HepG2 (cell line): ENCODE results near the gene ZNF282. TPM values are rescaled to one million over a fixed set of nuclear protein-coding genes. Genes with fewer than 3 reads are reported as not detected.

Source experiments
- GLI4 ChIP-seq: sonication (generic); formaldehyde crosslinking; IDR thresholded peaks from 2 replicates; pipeline ENCODE4 v1.5.1; 2020; ENCODE audit warnings: missing genetic modification reagents, mild to moderate bottlenecking, moderate library complexity, borderline replicate concordance
- MLLT10 ChIP-seq: sonication (generic); formaldehyde crosslinking; IDR thresholded peaks from 2 replicates; pipeline ENCODE4 v1.4.0; 2020; ENCODE audit warnings: missing genetic modification reagents
- PAX8 ChIP-seq: sonication (generic); formaldehyde crosslinking; IDR thresholded peaks from 2 replicates; pipeline ENCODE4 v1.8.0; 2022; ENCODE audit warnings: mild to moderate bottlenecking, missing genetic modification reagents, borderline replicate concordance
- PTBP1 ChIP-seq: fragments of 200-400 bp; formaldehyde crosslinking; IDR thresholded peaks from 2 replicates; pipeline ENCODE4 v1.6.1; 2018; ENCODE audit warnings: low read length, low read depth; ENCODE audit not compliant: poor library complexity, severe bottlenecking
- SMC3 ChIP-seq: IDR thresholded peaks from 2 replicates; pipeline ENCODE4 v1.6.1; 2011; ENCODE audit warnings: low read length, improper control_type of control experiment
- SNRNP70 ChIP-seq: fragments of 200-400 bp; formaldehyde crosslinking; IDR thresholded peaks from 2 replicates; pipeline ENCODE4 v1.6.1; 2017; ENCODE audit warnings: mild to moderate bottlenecking, low read depth, low read length, moderate library complexity
- WIZ ChIP-seq: sonication (generic); formaldehyde crosslinking; IDR thresholded peaks from 2 replicates; pipeline ENCODE4 v1.5.1; 2020; ENCODE audit warnings: mild to moderate bottlenecking, missing genetic modification reagents
- ZNF24 ChIP-seq: fragments of 450-650 bp; IDR thresholded peaks from 2 replicates; pipeline ENCODE4 v1.6.1; 2017; ENCODE audit warnings: antibody characterized with exemption, mild to moderate bottlenecking
- ZNF256 ChIP-seq: sonication (generic); formaldehyde crosslinking; conservative IDR thresholded peaks from 2 replicates; pipeline ENCODE4 v1.4.0; 2020; ENCODE audit warnings: missing genetic modification reagents
- ZNF33B ChIP-seq: sonication (generic); formaldehyde crosslinking; IDR thresholded peaks from 2 replicates; pipeline ENCODE4 v1.5.1; 2020; ENCODE audit warnings: mild to moderate bottlenecking, missing genetic modification reagents
- ZNF724P ChIP-seq: sonication (generic); formaldehyde crosslinking; IDR thresholded peaks from 2 replicates; pipeline ENCODE4 v1.8.0; 2022; ENCODE audit warnings: missing genetic modification reagents, borderline replicate concordance
- polyA plus RNA-seq, 8 experiments: library from polyadenylated mRNA; depleted of rRNA in 3 of 8; stranded (reverse) in 7 of 8; unstranded in 1 of 8; fragments of >200 nt; fragmentation: Illumina TruSeq in 4 of 8; extraction: Trizol in 4 of 8; gene quantifications; 2 replicates each; pipeline versions ENCODE4 v1.2.1 to v1.2.3, GENCODE V29; 2011 to 2016; ENCODE audit warnings: low read depth in 4 of 8, missing spikeins in 1 of 8, mixed read lengths in 1 of 8; ENCODE audit not compliant: insufficient read depth in 1 of 8
- total RNA-seq, 5 experiments: library from RNA; depleted of rRNA; stranded (reverse); fragments of >200 nt; fragmentation: Illumina TruSeq; extraction: Trizol; gene quantifications; 2 replicates each; pipeline ENCODE4 v1.2.3, GENCODE V29; 2016; ENCODE audit warnings: low read depth in 1 of 5
- TF ChIP-seq, protein P1 (sequence below): sonication (generic); formaldehyde crosslinking; IDR thresholded peaks from 2 replicates; pipeline ENCODE4 v1.4.0; 2020; ENCODE audit warnings: mild to moderate bottlenecking, missing genetic modification reagents
- TF ChIP-seq, protein P2 (sequence below): sonication (generic); formaldehyde crosslinking; IDR thresholded peaks from 2 replicates; pipeline ENCODE4 v1.5.0; 2020; ENCODE audit warnings: missing genetic modification reagents
- TF ChIP-seq, protein P3 (sequence below), 2 experiments: sonication (generic) in 1 of 2; formaldehyde crosslinking in 1 of 2; IDR thresholded peaks; 2 replicates each; pipeline versions ENCODE4 v1.6.1 to v1.9.0; 2014 to 2022; ENCODE audit warnings: antibody characterized with exemption in 1 of 2, borderline replicate concordance in 1 of 2, inconsistent platforms in 1 of 2, low read depth in 1 of 2, missing genetic modification reagents in 1 of 2
- TF ChIP-seq, protein P4 (sequence below): IDR thresholded peaks from 2 replicates; pipeline ENCODE4 v1.6.1; 2012; ENCODE audit warnings: low read length, improper control_type of control experiment

The ZNF282 gene
- total and polyA plus RNA-seq, 2 of the 13 experiments (the other 11 are each of a cell fraction or from before 2014, with no cell fraction given), result 9.1 to 20.9 TPM

DNA sequence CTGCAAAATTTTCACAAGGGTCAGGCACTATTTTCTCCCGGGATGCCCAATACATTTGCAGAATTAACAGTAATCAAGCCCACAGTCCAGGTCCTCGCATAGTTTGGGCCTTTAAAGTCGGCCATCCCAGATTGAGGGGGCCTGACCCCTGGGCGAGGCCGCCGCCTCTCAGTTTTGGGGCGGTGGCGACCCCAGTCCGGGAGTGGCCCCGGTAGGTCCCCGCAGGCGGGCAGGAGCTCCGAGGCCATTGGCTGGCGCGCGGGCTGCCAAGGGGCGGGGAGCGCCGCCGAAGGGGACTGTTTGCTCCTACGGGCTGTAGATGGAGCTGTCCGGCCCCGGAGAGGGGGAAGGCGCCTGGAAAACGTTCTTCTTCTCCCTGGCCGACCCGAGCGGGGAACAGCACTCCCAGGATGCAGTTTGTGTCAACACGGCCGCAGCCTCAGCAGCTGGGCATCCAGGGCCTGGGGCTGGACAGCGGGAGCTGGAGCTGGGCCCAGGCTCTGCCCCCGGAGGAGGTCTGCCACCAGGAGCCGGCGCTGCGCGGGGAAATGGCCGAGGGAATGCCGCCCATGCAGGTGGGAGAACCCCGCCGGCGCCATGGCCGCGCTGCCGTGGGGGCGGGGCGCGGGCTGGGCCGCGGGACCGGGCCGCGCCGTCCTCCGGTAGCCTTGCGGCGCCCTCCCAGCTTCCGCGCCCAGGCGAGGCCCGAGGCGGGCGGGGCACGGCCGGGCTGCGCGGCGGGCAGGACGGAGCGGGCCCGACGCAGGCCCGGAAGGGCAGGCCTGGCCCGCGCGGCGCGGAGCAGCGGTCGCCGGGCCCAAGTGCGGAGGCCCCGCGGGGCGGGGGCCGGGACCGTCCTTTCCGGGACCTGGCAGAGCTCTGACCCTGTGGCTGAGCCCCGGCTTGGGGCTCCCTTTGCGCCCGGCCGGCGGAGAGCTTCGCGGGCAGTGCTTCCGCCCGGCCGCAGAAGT, at the start of gene ZNF282 (continued):
- TF ChIP-seq, protein P1, sequence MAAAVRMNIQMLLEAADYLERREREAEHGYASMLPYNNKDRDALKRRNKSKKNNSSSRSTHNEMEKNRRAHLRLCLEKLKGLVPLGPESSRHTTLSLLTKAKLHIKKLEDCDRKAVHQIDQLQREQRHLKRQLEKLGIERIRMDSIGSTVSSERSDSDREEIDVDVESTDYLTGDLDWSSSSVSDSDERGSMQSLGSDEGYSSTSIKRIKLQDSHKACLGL, result peak; percentile 79
- TF ChIP-seq ZNF33B (CRISPR knock-in tag), result no peak
- no peak for TF ChIP-seq SMC3
- TF ChIP-seq, protein P2, sequence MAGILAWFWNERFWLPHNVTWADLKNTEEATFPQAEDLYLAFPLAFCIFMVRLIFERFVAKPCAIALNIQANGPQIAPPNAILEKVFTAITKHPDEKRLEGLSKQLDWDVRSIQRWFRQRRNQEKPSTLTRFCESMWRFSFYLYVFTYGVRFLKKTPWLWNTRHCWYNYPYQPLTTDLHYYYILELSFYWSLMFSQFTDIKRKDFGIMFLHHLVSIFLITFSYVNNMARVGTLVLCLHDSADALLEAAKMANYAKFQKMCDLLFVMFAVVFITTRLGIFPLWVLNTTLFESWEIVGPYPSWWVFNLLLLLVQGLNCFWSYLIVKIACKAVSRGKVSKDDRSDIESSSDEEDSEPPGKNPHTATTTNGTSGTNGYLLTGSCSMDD (CRISPR knock-in tag), result no peak
- TF ChIP-seq, protein P3, sequence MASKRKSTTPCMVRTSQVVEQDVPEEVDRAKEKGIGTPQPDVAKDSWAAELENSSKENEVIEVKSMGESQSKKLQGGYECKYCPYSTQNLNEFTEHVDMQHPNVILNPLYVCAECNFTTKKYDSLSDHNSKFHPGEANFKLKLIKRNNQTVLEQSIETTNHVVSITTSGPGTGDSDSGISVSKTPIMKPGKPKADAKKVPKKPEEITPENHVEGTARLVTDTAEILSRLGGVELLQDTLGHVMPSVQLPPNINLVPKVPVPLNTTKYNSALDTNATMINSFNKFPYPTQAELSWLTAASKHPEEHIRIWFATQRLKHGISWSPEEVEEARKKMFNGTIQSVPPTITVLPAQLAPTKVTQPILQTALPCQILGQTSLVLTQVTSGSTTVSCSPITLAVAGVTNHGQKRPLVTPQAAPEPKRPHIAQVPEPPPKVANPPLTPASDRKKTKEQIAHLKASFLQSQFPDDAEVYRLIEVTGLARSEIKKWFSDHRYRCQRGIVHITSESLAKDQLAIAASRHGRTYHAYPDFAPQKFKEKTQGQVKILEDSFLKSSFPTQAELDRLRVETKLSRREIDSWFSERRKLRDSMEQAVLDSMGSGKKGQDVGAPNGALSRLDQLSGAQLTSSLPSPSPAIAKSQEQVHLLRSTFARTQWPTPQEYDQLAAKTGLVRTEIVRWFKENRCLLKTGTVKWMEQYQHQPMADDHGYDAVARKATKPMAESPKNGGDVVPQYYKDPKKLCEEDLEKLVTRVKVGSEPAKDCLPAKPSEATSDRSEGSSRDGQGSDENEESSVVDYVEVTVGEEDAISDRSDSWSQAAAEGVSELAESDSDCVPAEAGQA (IDR thresholded peaks at IDR 0.05; ENCODE audit: low read depth), result peak; percentile 33; the same call in 1 of the 2 replicates
- TF ChIP-seq, protein P3 (CRISPR knock-in tag; IDR thresholded peaks at IDR 0.05; ENCODE audit: borderline replicate concordance), result peak; percentile 85
- TF ChIP-seq MLLT10 (CRISPR knock-in tag), result no peak
- no peak for TF ChIP-seq SNRNP70
- no peak for TF ChIP-seq ZNF24
- TF ChIP-seq PTBP1, result peak; percentile 55
- 0 out of 2 replicates have a peak, but pooled peaks have one; percentile 46 for TF ChIP-seq ZNF256 (CRISPR knock-in tag)
- TF ChIP-seq, protein P4, sequence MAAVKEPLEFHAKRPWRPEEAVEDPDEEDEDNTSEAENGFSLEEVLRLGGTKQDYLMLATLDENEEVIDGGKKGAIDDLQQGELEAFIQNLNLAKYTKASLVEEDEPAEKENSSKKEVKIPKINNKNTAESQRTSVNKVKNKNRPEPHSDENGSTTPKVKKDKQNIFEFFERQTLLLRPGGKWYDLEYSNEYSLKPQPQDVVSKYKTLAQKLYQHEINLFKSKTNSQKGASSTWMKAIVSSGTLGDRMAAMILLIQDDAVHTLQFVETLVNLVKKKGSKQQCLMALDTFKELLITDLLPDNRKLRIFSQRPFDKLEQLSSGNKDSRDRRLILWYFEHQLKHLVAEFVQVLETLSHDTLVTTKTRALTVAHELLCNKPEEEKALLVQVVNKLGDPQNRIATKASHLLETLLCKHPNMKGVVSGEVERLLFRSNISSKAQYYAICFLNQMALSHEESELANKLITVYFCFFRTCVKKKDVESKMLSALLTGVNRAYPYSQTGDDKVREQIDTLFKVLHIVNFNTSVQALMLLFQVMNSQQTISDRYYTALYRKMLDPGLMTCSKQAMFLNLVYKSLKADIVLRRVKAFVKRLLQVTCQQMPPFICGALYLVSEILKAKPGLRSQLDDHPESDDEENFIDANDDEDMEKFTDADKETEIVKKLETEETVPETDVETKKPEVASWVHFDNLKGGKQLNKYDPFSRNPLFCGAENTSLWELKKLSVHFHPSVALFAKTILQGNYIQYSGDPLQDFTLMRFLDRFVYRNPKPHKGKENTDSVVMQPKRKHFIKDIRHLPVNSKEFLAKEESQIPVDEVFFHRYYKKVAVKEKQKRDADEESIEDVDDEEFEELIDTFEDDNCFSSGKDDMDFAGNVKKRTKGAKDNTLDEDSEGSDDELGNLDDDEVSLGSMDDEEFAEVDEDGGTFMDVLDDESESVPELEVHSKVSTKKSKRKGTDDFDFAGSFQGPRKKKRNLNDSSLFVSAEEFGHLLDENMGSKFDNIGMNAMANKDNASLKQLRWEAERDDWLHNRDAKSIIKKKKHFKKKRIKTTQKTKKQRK, result no peak
- TF ChIP-seq GLI4, result no peak
- TF ChIP-seq PAX8 (CRISPR knock-in tag), result no peak
- TF ChIP-seq WIZ (CRISPR knock-in tag), result no peak; the same call in 1 of the 2 replicates
- no peak for TF ChIP-seq ZNF724P (CRISPR knock-in tag)
